NB4 (cell line): ENCODE data around the gene ACSL3.

Source experiments
- POLR2A ChIP-seq: IDR thresholded peaks from 2 replicates; pipeline ENCODE4 v1.6.1; 2011; ENCODE audit warnings: mild to moderate bottlenecking; ENCODE audit not compliant: insufficient read length; ENCODE audit errors: extremely low read depth
- TF ChIP-seq, protein P1 (sequence below): IDR thresholded peaks from one replicate; pipeline ENCODE4 v1.5.1; 2012; ENCODE audit warnings: low read depth, low read length
- TF ChIP-seq, protein P2 (sequence below): IDR thresholded peaks from 2 replicates; pipeline ENCODE4 v1.6.1; 2011; ENCODE audit warnings: low read depth, low read length

DNA sequence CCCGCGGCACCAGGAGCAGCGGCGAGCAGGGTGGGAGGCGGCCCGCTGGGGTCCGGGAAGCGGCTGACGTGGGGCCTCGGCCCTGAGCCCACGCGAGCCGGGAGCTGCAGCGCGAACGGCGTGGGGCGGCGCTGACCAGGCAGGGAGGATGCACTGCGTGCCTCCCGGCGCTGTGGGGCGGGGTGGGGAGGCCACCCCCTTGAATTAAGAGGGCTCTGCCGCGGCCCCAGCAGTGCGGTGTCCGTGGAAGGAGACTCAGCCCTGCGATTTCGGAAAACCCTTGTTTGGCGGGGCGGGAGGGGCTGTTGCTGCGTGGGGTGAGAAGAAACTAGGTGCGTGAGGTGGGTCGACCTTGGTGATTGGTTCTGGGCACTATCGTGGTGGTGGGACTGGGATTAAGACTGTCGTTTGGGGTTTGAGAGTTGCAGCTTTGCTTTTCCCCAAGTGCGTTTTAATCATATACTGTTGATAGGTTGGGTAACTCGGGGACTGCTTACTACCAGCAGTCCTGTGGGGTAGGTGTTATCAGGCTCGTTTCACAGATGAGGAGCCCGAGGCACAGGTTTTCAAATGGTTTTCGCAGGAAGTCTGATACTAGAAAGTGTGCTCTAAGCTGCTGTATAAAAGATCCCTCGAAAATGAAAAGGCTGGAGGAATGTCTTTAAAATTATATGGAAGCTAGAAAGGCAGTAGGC lies 722 bp downstream of the ACSL3 start:
- TF ChIP-seq, protein P1, sequence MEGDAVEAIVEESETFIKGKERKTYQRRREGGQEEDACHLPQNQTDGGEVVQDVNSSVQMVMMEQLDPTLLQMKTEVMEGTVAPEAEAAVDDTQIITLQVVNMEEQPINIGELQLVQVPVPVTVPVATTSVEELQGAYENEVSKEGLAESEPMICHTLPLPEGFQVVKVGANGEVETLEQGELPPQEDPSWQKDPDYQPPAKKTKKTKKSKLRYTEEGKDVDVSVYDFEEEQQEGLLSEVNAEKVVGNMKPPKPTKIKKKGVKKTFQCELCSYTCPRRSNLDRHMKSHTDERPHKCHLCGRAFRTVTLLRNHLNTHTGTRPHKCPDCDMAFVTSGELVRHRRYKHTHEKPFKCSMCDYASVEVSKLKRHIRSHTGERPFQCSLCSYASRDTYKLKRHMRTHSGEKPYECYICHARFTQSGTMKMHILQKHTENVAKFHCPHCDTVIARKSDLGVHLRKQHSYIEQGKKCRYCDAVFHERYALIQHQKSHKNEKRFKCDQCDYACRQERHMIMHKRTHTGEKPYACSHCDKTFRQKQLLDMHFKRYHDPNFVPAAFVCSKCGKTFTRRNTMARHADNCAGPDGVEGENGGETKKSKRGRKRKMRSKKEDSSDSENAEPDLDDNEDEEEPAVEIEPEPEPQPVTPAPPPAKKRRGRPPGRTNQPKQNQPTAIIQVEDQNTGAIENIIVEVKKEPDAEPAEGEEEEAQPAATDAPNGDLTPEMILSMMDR: no peak
- TF ChIP-seq POLR2A: no peak
- TF ChIP-seq, protein P2, sequence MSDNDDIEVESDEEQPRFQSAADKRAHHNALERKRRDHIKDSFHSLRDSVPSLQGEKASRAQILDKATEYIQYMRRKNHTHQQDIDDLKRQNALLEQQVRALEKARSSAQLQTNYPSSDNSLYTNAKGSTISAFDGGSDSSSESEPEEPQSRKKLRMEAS: no peak
